CD4-positive, alpha-beta T cell (primary cell): ENCODE data around the gene TRH. TPM values are rescaled to one million over a fixed set of nuclear protein-coding genes. Genes with fewer than 3 reads are reported as not detected.

Source experiments
- ATAC-seq: fragments of 200-7000 bp; cut with Tn5 transposase; one replicate; pipeline ENCODE4 v1.10.0; 2022; ENCODE audit warnings: mild to moderate bottlenecking; ENCODE audit not compliant: poor library complexity
- CTCF ChIA-PET: fragments of 350-600 bp; sonication (Branson Sonifier 250); formaldehyde crosslinking; loops from one replicate; lab custom pipeline; 2021; ENCODE audit warnings: antibody characterized with exemption, inconsistent platforms; lab: Charles Lee
- POLR2A ChIA-PET: fragments of 350-600 bp; sonication (Branson Sonifier 250); formaldehyde crosslinking; loops from one replicate; lab custom pipeline; 2021; ENCODE audit warnings: antibody characterized with exemption, inconsistent platforms; lab: Charles Lee
- DNase-seq, 14 experiments: peaks; one replicate each; pipeline ENCODE4 v3.0.0-alpha.2; 2013 to 2020; ENCODE audit warnings: mixed read lengths in 2 of 14
- H3K27ac ChIP-seq, 2 donors: one replicate each; pipeline versions ENCODE4 v1.5.1 to v1.7.0; 2013; ENCODE audit warnings: low read length in 2 of 2, low read depth in 1 of 2, mild to moderate bottlenecking in 1 of 2
- H3K27me3 ChIP-seq, 2 experiments: 1 replicate in 1 of 2; 2 replicates in 1 of 2; pipeline versions ENCODE4 v1.6.1 to v1.7.0; 2013; ENCODE audit warnings: low read length in 2 of 2, control low read depth in 1 of 2, mild to moderate bottlenecking in 1 of 2, moderate library complexity in 1 of 2; ENCODE audit not compliant: insufficient read depth in 2 of 2, control insufficient read depth in 1 of 2
- H3K36me3 ChIP-seq: one replicate; pipeline ENCODE4 v1.6.1; 2013; ENCODE audit warnings: low read length, control low read depth; ENCODE audit not compliant: insufficient read depth
- H3K4me1 ChIP-seq: one replicate; pipeline ENCODE4 v1.6.1; 2013; ENCODE audit warnings: low read length, control low read depth; ENCODE audit not compliant: insufficient read depth
- H3K4me3 ChIP-seq: one replicate; pipeline ENCODE4 v1.5.1; 2013; ENCODE audit warnings: mild to moderate bottlenecking, low read length, moderate library complexity
- H3K9me3 ChIP-seq, 2 experiments: 1 replicate in 1 of 2; 2 replicates in 1 of 2; pipeline versions ENCODE4 v1.6.1 to v1.7.0; 2013; ENCODE audit warnings: low read length in 2 of 2, mild to moderate bottlenecking in 2 of 2, control low read depth in 1 of 2, moderate library complexity in 1 of 2; ENCODE audit not compliant: control insufficient read depth in 1 of 2, insufficient read depth in 1 of 2
- H3K27ac Mint-ChIP-seq: one replicate; pipeline ENCODE4 v1.8.0; 2020; ENCODE audit warnings: mixed read lengths
- H3K27me3 Mint-ChIP-seq: one replicate; pipeline ENCODE4 v1.8.0; 2021; ENCODE audit warnings: mixed read lengths
- H3K36me3 Mint-ChIP-seq: one replicate; pipeline ENCODE4 v1.8.0; 2021; ENCODE audit warnings: low read depth, mixed read lengths
- H3K4me1 Mint-ChIP-seq: one replicate; pipeline ENCODE4 v1.8.0; 2021; ENCODE audit warnings: low read depth, mixed read lengths
- H3K4me3 Mint-ChIP-seq: one replicate; pipeline ENCODE4 v1.8.0; 2020; ENCODE audit warnings: mild to moderate bottlenecking, mixed read lengths
- H3K9me3 Mint-ChIP-seq: one replicate; pipeline ENCODE4 v1.8.0; 2020; ENCODE audit warnings: mixed read lengths
- CTCF ChIP-seq: fragments of 200-600 bp; IDR thresholded peaks from one replicate; pipeline ENCODE4 v1.8.0; 2022; ENCODE audit warnings: antibody characterized with exemption, mild to moderate bottlenecking
- intact Hi-C, 2 experiments: fragments of 100-400 bp; cut with DNase I in 1 of 2; cut with micrococcal nuclease in 1 of 2; formaldehyde crosslinking; loops; one replicate each; pipeline versions ENCODE4 v1.15.1 to v1.9.0; 2023 to 2025; cut with DNase I, micrococcal nuclease
- total RNA-seq, 174 experiments: library from RNA in 2 of 174; stranded (reverse) in 2 of 174; gene quantifications; one replicate each; pipeline ENCODE4 v1.2.3 and lab custom pipeline; 2021 to 2026

TRH gene
- total RNA-seq, 2 experiments from 2014 or later: not detected

- ChIA-PET CTCF (no interaction called here), POLR2A (no interaction called here)
- peaks cover 49% of the 10 kb centered on the region for H3K27me3 Mint-ChIP-seq
- Histone ChIP-seq H3K4me1 (peaks cover 17% of the 10 kb centered on the region), H3K4me3 (no peak overlapping the region), H3K9me3 (peaks cover 0 to 7% of the 10 kb centered on the region in 2 experiments), H3K27me3 (peaks cover 29 to 37% of the 10 kb centered on the region in 2 experiments), H3K27ac (no peak overlapping the region), H3K36me3 (no peaks in the 10 kb centered on the region)
- no peak overlapping the region for H3K4me3 Mint-ChIP-seq
- TF ChIP-seq CTCF: no peak
- intact Hi-C loops: no loop called here
- no peak overlapping the region for H3K27ac Mint-ChIP-seq
- ATAC-seq (no peak), DNase-seq (no peak)
- no peaks in the 10 kb centered on the region for H3K36me3 Mint-ChIP-seq
- no peaks in the 10 kb centered on the region for H3K9me3 Mint-ChIP-seq
- H3K4me1 Mint-ChIP-seq: peaks cover 9% of the 10 kb centered on the region
Measured at GRCh38 chr3:129971351-129972052, 3.0 kb upstream of the TRH start.

- Histone ChIP-seq H3K27me3 (peaks cover 37 to 43% of the 10 kb centered on the region in 2 experiments), H3K4me3 (no peak overlapping the region), H3K27ac (no peak overlapping the region), H3K4me1 (peaks cover 17% of the 10 kb centered on the region), H3K36me3 (no peaks in the 10 kb centered on the region), H3K9me3 (peaks cover 0 to 13% of the 10 kb centered on the region in 2 experiments)
- ATAC-seq: no peak
- intact Hi-C loops: no loop called here
- Mint-ChIP-seq H3K27me3 (peaks cover 57% of the 10 kb centered on the region), H3K27ac (no peak overlapping the region), H3K36me3 (no peaks in the 10 kb centered on the region), H3K4me3 (no peak overlapping the region), H3K4me1 (peaks cover 9% of the 10 kb centered on the region), H3K9me3 (no peaks in the 10 kb centered on the region)
- no peak for DNase-seq
- ChIA-PET POLR2A (no interaction called here), CTCF (no interaction called here)
- no peak for TF ChIP-seq CTCF
Measured at GRCh38 chr3:129972301-129972700, 2.2 kb upstream of the TRH start.

GRCh38 chr3:129973853-129974563 lies 512 bp upstream of the TRH start:
- Mint-ChIP-seq H3K9me3 (no peaks in the 10 kb centered on the region), H3K27ac (no peak overlapping the region), H3K27me3 (peaks cover 70% of the 10 kb centered on the region), H3K4me1 (peaks cover 9% of the 10 kb centered on the region), H3K4me3 (no peak overlapping the region), H3K36me3 (no peaks in the 10 kb centered on the region)
- TF ChIP-seq CTCF: no peak
- H3K36me3 ChIP-seq: no peaks in the 10 kb centered on the region
- peak overlapping the region; percentile 6 for H3K4me3 ChIP-seq
- ATAC-seq (no peak), DNase-seq (no peak)
- ChIA-PET CTCF (no interaction called here), POLR2A (no interaction called here)
- peaks cover 50 to 53% of the 10 kb centered on the region in 2 experiments for H3K27me3 ChIP-seq
- intact Hi-C loops: no loop called here
- peaks cover 17% of the 10 kb centered on the region for H3K4me1 ChIP-seq
- H3K9me3 ChIP-seq: peaks cover 0 to 13% of the 10 kb centered on the region in 2 experiments
- H3K27ac ChIP-seq: no peak overlapping the region
